ENCODE results near the gene LIPC.
A peak's percentile ranks its signal among the peaks of the same experiment; 100 is the strongest.

LIPC gene

DNA sequence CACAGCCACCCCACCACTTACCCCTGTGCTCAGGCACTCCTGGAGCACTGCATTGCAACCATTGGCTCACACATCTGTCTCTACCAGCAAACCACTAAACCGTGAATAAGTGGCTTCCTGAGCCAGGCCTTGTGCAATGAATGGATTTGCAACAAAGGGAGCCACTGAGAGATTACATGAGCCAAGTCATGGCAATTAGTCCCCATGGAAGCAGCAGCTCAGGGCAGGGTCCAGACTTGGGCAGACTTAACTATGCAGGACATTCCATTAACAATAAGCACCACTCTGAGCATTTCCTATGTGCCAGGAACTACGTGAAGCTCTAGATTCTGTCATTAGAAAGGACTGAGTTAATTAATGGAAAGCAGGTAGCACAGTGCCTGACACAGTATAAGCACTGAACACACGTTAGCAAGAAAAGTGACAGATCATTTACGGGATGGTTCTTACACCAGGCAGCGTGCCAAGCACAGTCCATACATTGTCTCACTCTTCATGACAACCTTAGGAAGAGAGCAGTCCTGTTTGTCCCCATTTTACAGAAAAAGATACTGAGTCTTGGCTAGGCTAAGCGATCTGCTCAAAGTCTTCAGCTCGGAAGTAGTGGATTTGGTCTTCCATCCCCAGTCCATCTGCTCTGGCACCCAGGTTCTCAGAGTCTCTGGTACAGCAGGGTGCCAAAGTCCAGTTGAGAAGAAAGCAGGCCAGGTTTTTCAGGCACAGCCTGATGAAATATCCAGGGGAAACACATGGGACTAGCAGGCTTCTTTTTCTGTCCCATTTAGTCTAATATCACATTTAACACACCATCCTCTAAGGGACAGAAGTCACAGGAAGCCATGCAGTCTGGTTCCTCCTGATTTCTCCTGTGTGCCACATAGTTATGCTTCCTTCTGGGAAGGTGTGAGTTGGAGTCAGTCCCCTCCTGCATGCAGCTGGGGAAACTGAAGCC, 44.1 kb downstream of the LIPC start:
- Histone ChIP-seq H4K20me1 (ENCODE audit: insufficient read depth, low read length) (no peaks in the 10 kb centered on the region), H3K4me2 (ENCODE audit: insufficient read depth, low read length) (no peak overlapping the region; the same call in 1 of the 2 replicates), H3K9me3 (ENCODE audit: insufficient read depth, low read length, severe bottlenecking) (no peaks in the 10 kb centered on the region), H3K9ac (ENCODE audit: low read depth, low read length) (peak overlapping the region; percentile 56), H3K4me1 (ENCODE audit: insufficient read depth, low read length) (peaks cover 73% of the 10 kb centered on the region), H3K27ac (ENCODE audit: low read length) (peak overlapping the region; percentile 92), H2AFZ (ENCODE audit: low read depth, low read length) (no peak overlapping the region; the same call in 1 of the 2 replicates), H3K4me3 (ENCODE audit: low read depth in 1 of 2, low read length in 2 of 2) (no peak overlapping the region), H3K27me3 (ENCODE audit: insufficient read depth, low read length, poor library complexity) (no peaks in the 10 kb centered on the region), H3K79me2 (ENCODE audit: insufficient read depth, low read length) (no peaks in the 10 kb centered on the region), H3K36me3 (ENCODE audit: insufficient read depth, low read length) (no peaks in the 10 kb centered on the region)
- no peak for TF ChIP-seq EZH2 (IDR thresholded peaks at IDR 0.05; ENCODE audit: borderline replicate concordance, low read depth, low read length, severe bottlenecking)
- TF ChIP-seq, protein P1, sequence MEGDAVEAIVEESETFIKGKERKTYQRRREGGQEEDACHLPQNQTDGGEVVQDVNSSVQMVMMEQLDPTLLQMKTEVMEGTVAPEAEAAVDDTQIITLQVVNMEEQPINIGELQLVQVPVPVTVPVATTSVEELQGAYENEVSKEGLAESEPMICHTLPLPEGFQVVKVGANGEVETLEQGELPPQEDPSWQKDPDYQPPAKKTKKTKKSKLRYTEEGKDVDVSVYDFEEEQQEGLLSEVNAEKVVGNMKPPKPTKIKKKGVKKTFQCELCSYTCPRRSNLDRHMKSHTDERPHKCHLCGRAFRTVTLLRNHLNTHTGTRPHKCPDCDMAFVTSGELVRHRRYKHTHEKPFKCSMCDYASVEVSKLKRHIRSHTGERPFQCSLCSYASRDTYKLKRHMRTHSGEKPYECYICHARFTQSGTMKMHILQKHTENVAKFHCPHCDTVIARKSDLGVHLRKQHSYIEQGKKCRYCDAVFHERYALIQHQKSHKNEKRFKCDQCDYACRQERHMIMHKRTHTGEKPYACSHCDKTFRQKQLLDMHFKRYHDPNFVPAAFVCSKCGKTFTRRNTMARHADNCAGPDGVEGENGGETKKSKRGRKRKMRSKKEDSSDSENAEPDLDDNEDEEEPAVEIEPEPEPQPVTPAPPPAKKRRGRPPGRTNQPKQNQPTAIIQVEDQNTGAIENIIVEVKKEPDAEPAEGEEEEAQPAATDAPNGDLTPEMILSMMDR (IDR thresholded peaks at IDR 0.05; ENCODE audit: borderline replicate concordance, extremely low read depth, low read length, poor library complexity, severe bottlenecking): no peak
- ATAC-seq (ENCODE audit: insufficient read depth, low read depth) (peak; percentile 33), DNase-seq (peak; percentile 64)

DNA sequence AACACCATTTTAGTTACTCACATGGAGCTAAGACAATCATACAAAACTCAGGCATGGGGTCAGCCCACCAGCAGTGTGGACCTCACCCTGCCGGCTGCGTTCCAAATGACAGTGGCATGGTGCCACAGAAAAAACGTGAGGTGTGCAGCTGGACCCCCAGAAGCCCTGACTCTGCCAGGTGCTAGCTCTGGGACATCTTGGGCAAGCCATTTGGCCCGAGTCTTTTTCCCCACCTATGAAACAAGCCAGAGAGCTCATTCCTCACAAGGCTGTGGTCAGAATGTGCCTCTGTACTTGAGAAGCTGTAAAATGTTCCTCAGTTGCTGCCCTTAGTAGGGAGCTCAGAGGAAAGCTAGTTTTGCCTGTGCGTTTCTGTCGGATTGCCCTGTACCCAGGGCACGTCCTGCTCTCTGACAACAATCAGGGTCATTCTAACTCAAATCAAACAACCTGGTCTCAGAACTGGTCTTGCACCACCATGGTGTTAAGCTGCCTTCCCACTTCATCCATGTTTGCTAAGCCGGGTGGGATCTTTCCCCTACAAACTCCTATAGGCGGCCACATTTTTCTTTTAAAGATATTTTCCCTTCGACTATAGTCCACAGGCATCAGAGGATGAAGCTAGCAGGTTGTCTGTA, 44.9 kb downstream of the LIPC start:
- Histone ChIP-seq H3K4me2 (ENCODE audit: insufficient read depth, low read length) (peak overlapping the region; percentile 51), H3K4me1 (ENCODE audit: insufficient read depth, low read length) (peaks cover 72% of the 10 kb centered on the region), H3K9ac (ENCODE audit: low read depth, low read length) (peak overlapping the region; percentile 56), H3K36me3 (ENCODE audit: insufficient read depth, low read length) (no peaks in the 10 kb centered on the region), H3K27ac (ENCODE audit: low read length) (peak overlapping the region; percentile 92), H3K9me3 (ENCODE audit: insufficient read depth, low read length, severe bottlenecking) (no peaks in the 10 kb centered on the region), H3K4me3 (ENCODE audit: low read depth in 1 of 2, low read length in 2 of 2) (0 out of 4 replicates have a peak overlapping the region, but pooled peaks of 1 of the 2 experiments have one; percentile 22), H3K79me2 (ENCODE audit: insufficient read depth, low read length) (no peaks in the 10 kb centered on the region), H4K20me1 (ENCODE audit: insufficient read depth, low read length) (no peaks in the 10 kb centered on the region), H3K27me3 (ENCODE audit: insufficient read depth, low read length, poor library complexity) (no peaks in the 10 kb centered on the region), H2AFZ (ENCODE audit: low read depth, low read length) (peak overlapping the region; percentile 67)
- no peak for DNase-seq
- ATAC-seq (ENCODE audit: insufficient read depth, low read depth): no peak
- no peak for TF ChIP-seq EZH2 (IDR thresholded peaks at IDR 0.05; ENCODE audit: borderline replicate concordance, low read depth, low read length, severe bottlenecking)
- TF ChIP-seq, protein P1 (IDR thresholded peaks at IDR 0.05; ENCODE audit: borderline replicate concordance, extremely low read depth, low read length, poor library complexity, severe bottlenecking): no peak

DNA sequence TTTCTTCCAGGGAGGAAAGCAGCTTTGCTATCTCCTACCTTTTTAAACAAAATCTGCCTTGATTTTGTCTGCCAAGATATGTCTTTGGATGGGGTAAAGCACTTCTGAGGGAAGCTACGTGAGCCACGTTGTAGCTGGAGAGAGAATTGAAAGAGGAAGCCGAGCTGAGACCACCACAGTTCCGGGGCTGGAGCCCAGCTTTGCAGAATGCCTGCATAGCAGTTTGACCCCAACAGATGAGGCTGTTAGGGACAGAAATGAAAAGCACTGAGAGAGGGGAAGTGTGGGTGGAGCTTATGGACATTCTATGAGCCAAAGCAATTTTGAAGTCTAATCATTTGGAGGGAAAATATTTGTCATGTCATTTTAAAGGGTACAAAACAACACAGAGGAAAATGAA, 45.4 kb downstream of the LIPC start:
- peak overlapping the region; percentile 51 for H3K4me2 ChIP-seq (ENCODE audit: insufficient read depth, low read length)
- TF ChIP-seq, protein P1 (IDR thresholded peaks at IDR 0.05; ENCODE audit: borderline replicate concordance, extremely low read depth, low read length, poor library complexity, severe bottlenecking): no peak
- no peak for TF ChIP-seq EZH2 (IDR thresholded peaks at IDR 0.05; ENCODE audit: borderline replicate concordance, low read depth, low read length, severe bottlenecking)
- H3K9ac ChIP-seq (ENCODE audit: low read depth, low read length): peak overlapping the region; percentile 56
- H2AFZ ChIP-seq (ENCODE audit: low read depth, low read length): peak overlapping the region; percentile 67
- H3K27me3 ChIP-seq (ENCODE audit: insufficient read depth, low read length, poor library complexity): no peaks in the 10 kb centered on the region
- no peaks in the 10 kb centered on the region for H3K9me3 ChIP-seq (ENCODE audit: insufficient read depth, low read length, severe bottlenecking)
- peaks cover 66% of the 10 kb centered on the region for H3K4me1 ChIP-seq (ENCODE audit: insufficient read depth, low read length)
- H3K79me2 ChIP-seq (ENCODE audit: insufficient read depth, low read length): no peaks in the 10 kb centered on the region
- peak overlapping the region in 1 of 2 experiments; percentile 22; a peak in 1 of 4 replicates for H3K4me3 ChIP-seq (ENCODE audit: low read depth in 1 of 2, low read length in 2 of 2)
- DNase-seq (peak; percentile 81), ATAC-seq (ENCODE audit: insufficient read depth, low read depth) (peak; percentile 56)
- peak overlapping the region; percentile 92 for H3K27ac ChIP-seq (ENCODE audit: low read length)
- H3K36me3 ChIP-seq (ENCODE audit: insufficient read depth, low read length): no peaks in the 10 kb centered on the region
- H4K20me1 ChIP-seq (ENCODE audit: insufficient read depth, low read length): no peaks in the 10 kb centered on the region

Data from DND-41 (cell line).